Fibroblast of mammary gland (primary cell): ENCODE data around the gene MPST.
A peak's percentile ranks its signal among the peaks of the same experiment; 100 is the strongest.
"Not testable (repeated sequence)": the region's sequence is repeated elsewhere in the genome, so short reads cannot be mapped to it uniquely, and the experiment has no call there.

Experiments used
- DNase-seq: peaks from one replicate; pipeline ENCODE4 v3.0.0-alpha.2; 2010; ENCODE audit warnings: low read depth
- H3K4me3 ChIP-seq: 2 replicates; pipeline ENCODE4 v1.5.1; 2011; ENCODE audit warnings: low read depth, mild to moderate bottlenecking, low read length, moderate library complexity; ENCODE audit not compliant: control insufficient read depth
- CTCF ChIP-seq: conservative IDR thresholded peaks from 2 replicates; pipeline ENCODE4 v1.5.1; 2011; ENCODE audit warnings: low read depth, low read length, inconsistent platforms; ENCODE audit not compliant: control insufficient read depth, insufficient read depth

Gene MPST

GRCh38 chr22:36988075-36988832 lies 31.3 kb upstream of the MPST start:
- no peak for DNase-seq
- H3K4me3 ChIP-seq = no peak overlapping the region
- TF ChIP-seq CTCF = no peak

DNA sequence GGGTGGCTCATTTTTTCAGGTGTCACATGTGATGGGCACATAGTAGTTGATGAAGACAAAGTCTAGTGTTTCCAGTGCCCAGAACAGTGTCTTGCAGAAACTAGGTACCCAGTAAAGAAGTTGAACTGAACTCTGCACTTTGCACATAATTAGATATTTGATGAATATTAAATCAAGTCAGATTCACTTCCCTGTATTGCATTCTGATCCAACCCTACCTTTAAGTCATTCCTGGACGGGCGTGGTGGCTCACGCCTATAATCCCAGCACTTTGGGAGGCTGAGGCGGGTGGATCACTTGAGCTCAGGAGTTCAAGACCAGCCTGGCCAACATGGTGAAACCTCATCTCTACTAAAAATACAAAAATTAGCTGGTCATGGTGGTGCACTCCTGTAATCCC lies 30.5 kb upstream of the MPST start:
- H3K4me3 ChIP-seq, DNase-seq: not testable (repeated sequence)

DNA sequence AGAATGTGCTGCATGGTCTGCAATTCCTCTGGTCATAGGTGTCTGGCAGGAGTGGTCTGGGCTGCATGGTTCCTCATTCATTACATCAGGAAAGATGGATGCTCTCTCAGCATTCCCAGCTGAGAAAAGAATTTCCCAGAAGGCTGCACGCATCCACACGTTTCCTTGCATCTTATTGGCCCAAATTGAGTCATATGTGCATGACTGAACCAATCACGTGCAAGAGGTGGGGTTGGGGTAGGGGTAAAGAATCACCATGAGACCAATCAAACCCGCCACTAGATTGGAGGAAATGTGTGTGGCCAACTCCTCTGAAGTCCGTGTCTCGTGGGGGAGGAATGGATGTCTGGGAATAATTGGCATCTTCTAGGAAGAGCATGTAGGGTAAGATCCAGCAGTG lies 29.1 kb upstream of the MPST start:
- DNase-seq = no peak
- TF ChIP-seq CTCF = no peak
- H3K4me3 ChIP-seq = no peak overlapping the region

DNA sequence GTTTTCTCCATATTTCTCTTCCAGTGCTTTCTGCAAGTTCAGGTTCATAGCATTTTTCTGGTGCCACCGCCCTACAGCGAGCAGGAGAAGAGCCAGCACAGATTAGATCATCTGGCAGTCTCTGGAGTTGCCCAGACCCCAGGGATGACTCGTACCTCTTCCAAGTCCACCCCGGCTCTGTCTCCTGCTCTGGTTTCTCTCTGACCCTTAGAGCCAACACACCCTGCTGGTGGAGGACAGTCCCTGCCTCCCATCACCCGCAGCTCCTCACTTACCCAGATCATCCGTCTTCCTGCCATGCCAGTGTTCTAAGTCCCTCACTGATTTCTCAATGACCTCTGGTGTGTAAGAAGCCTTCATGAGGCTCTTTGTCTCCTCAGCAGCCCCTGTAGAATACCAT lies 28.3 kb upstream of the MPST start:
- DNase-seq = peak; percentile 9
- H3K4me3 ChIP-seq = no peak overlapping the region
- no peak for TF ChIP-seq CTCF

DNA sequence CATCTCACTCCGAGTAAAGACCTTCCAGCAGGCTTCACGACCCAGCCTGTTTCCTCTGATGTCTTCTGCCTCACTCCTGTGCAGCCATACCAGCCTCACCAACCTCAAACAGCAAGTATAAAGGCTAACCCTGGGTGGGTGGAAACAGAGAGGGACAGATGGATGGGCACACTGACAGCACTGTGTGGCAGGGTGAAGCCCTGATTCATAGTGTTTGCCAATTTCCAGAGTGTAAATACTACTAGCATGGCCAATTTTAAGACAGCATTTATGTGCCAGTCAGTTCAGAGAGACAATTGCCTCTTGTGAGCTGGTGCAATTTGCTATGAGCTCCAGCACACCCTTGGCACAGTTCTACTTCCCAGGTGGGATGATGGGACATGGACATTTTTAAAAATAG lies 21.8 kb upstream of the MPST start:
- no peak for TF ChIP-seq CTCF
- no peak for DNase-seq
- no peak overlapping the region for H3K4me3 ChIP-seq

DNA sequence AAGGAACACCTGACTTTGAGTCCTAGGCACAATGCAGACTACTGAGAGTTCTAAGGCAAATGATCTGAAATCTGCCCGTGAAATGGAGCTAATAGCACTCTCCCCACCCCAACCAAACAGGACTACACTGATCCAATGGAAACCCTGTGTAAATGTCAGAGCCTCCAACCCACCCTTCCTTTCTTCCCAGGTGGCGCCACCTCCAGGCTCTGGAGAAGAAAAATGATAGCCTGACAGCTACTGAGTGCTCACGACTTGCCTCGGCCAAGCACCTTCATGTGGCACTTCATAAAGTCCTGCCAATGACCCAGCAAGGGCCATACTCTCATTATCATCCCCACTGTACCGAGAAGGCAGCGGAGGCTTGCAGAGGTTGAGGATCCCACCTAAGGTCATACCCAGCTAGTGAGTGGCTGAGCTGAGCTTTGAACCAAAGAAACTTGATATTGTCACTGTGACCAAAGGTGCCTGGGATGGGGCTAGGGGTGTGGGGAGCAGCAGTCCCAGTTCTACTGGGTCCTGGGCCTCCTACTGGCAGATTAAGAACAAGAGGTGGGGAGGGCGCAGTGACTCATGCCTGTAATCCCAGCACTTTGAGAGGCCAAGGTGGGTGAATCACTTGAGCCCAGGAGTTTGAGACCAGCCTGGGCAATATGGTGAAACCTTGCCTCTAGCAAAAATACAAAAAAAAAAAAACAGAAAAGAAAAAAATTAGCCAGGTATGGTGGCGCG lies 20.8 kb upstream of the MPST start:
- peak; percentile 12 for TF ChIP-seq CTCF
- DNase-seq = peak; percentile 51
- H3K4me3 ChIP-seq = no peak overlapping the region

DNA sequence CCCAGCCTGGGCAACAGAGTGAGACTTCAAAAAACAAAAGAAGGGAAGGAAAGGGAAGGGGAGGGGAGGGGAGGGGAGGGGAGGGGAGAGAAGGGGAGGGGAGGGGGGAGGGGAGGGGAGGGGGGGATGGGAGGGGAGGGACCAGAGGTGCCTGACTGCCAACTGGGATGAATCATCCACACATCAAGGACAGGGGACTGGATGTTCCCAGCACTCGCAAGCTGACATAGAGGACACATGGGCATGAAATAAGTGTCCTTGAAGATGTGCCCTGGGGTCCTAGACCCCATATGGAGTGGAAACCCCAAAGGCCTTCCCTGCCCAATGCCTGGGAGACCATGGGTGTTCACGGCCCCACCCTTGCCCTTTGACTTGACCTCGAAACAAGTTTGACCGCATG lies 20.1 kb upstream of the MPST start:
- no peak for TF ChIP-seq CTCF
- H3K4me3 ChIP-seq = no peak overlapping the region
- no peak for DNase-seq
